ENCODE results near the gene NEUROD2.

GRCh38 chr17:39556423-39556822 lies 51.3 kb downstream of the NEUROD2 start:
- TF ChIP-seq CTCF (IDR thresholded peaks at IDR 0.05) = no peak
- no peak for TF ChIP-seq POLR2A (IDR thresholded peaks at IDR 0.05)
- TF ChIP-seq POLR2AphosphoS5 (IDR thresholded peaks at IDR 0.05) = no peak
